HEK293 (cell line): ENCODE data around the gene NANS.

Source experiments
- TCF7L2 ChIP-seq: IDR thresholded peaks from 2 replicates; pipeline ENCODE4 v1.6.1; 2011; ENCODE audit warnings: low read depth, mild to moderate bottlenecking, inconsistent platforms, low read length, moderate library complexity, borderline replicate concordance
- ZNF146 ChIP-seq: fragments of 450-650 bp; formaldehyde crosslinking; IDR thresholded peaks from 2 replicates; pipeline ENCODE4 v1.5.1; 2016; ENCODE audit warnings: missing biosample characterization, missing genetic modification characterization
- TF ChIP-seq, protein P1 (sequence below): sonication (generic); formaldehyde crosslinking; IDR thresholded peaks from 2 replicates; pipeline ENCODE4 v1.8.1; 2022; ENCODE audit warnings: mild to moderate bottlenecking, moderate library complexity, missing genetic modification reagents
- TF ChIP-seq, protein P2 (sequence below): fragments of 450-650 bp; formaldehyde crosslinking; IDR thresholded peaks from 2 replicates; pipeline ENCODE4 v1.5.1; 2016; ENCODE audit warnings: missing biosample characterization, missing genetic modification characterization
- TF ChIP-seq, protein P3 (sequence below): fragments of 450-650 bp; IDR thresholded peaks from 2 replicates; pipeline ENCODE4 v1.5.1; 2018; ENCODE audit warnings: missing biosample characterization, missing genetic modification characterization

DNA sequence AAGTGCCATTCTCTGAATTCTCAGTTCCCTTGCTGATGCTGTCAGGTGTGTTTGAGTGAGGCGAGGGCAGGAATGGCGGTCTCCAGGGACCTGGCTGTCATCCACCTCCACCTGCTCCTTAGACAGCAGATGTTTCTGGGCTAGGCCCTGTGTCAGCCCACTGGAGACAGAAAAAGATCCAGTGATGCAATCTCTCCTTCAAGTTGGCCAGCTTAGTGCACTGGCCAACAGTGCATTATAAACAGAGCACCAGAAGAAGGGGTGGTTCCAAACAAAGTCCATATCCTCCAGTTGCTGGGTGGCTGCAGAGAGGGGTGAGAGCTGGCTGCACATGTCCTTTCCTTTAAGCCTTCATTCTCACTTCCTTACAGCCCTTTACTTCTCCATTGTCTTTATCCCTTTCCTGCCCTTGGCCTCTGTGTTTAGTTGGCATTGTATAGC lies 26.5 kb downstream of the NANS start:
- TF ChIP-seq, protein P1, sequence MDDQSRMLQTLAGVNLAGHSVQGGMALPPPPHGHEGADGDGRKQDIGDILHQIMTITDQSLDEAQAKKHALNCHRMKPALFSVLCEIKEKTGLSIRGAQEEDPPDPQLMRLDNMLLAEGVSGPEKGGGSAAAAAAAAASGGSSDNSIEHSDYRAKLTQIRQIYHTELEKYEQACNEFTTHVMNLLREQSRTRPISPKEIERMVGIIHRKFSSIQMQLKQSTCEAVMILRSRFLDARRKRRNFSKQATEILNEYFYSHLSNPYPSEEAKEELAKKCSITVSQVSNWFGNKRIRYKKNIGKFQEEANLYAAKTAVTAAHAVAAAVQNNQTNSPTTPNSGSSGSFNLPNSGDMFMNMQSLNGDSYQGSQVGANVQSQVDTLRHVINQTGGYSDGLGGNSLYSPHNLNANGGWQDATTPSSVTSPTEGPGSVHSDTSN (CRISPR knock-in tag) = no peak
- TF ChIP-seq, protein P2, sequence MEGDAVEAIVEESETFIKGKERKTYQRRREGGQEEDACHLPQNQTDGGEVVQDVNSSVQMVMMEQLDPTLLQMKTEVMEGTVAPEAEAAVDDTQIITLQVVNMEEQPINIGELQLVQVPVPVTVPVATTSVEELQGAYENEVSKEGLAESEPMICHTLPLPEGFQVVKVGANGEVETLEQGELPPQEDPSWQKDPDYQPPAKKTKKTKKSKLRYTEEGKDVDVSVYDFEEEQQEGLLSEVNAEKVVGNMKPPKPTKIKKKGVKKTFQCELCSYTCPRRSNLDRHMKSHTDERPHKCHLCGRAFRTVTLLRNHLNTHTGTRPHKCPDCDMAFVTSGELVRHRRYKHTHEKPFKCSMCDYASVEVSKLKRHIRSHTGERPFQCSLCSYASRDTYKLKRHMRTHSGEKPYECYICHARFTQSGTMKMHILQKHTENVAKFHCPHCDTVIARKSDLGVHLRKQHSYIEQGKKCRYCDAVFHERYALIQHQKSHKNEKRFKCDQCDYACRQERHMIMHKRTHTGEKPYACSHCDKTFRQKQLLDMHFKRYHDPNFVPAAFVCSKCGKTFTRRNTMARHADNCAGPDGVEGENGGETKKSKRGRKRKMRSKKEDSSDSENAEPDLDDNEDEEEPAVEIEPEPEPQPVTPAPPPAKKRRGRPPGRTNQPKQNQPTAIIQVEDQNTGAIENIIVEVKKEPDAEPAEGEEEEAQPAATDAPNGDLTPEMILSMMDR (tag by site-specific recombination) = no peak
- TF ChIP-seq TCF7L2 = no peak
- TF ChIP-seq ZNF146 (tag by site-specific recombination) = no peak
- TF ChIP-seq, protein P3, sequence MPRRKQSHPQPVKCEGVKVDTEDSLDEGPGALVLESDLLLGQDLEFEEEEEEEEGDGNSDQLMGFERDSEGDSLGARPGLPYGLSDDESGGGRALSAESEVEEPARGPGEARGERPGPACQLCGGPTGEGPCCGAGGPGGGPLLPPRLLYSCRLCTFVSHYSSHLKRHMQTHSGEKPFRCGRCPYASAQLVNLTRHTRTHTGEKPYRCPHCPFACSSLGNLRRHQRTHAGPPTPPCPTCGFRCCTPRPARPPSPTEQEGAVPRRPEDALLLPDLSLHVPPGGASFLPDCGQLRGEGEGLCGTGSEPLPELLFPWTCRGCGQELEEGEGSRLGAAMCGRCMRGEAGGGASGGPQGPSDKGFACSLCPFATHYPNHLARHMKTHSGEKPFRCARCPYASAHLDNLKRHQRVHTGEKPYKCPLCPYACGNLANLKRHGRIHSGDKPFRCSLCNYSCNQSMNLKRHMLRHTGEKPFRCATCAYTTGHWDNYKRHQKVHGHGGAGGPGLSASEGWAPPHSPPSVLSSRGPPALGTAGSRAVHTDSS (tag by site-specific recombination) = no peak
